Measurements from ENCODE around the gene ESPL1. TPM values are rescaled to one million over a fixed set of nuclear protein-coding genes. Genes with fewer than 3 reads are reported as not detected.

ESPL1 gene
- total and polyA plus RNA-seq, 8 donors, result 0.09 to 0.81 (median 0.32) TPM

GRCh38 chr12:53332744-53333143 is 64.6 kb downstream of the ESPL1 start:
- Histone ChIP-seq H3K9me3 (no peaks in the 10 kb centered on the region), H3K27me3 (no peaks in the 10 kb centered on the region), H3K27ac (no peak overlapping the region), H3K36me3 (no peaks in the 10 kb centered on the region), H3K4me1 (no peaks in the 10 kb centered on the region), H3K4me3 (no peak overlapping the region)
- no peak for ATAC-seq
- 76 to 81% methylated on average over 15 of the region's 15 CpGs for WGBS, 2 donors
- TF ChIP-seq CTCF (IDR thresholded peaks at IDR 0.05), result no peak
- DNase-seq, result no peak
- FAIRE-seq, result no peak
- intact Hi-C loops (cut with DNase I), result no loop called here

- H3K9me3 ChIP-seq, result no peaks in the 10 kb centered on the region
- DNase-seq (no peak), ATAC-seq (no peak), FAIRE-seq (no peak)
- no peak for TF ChIP-seq CTCF (IDR thresholded peaks at IDR 0.05)
- no peak overlapping the region for H3K27ac ChIP-seq
- no peak overlapping the region for H3K4me3 ChIP-seq
- no peaks in the 10 kb centered on the region for H3K4me1 ChIP-seq
- H3K36me3 ChIP-seq, result no peaks in the 10 kb centered on the region
- WGBS, 2 donors, result 69 to 80% methylated on average over 4 of the region's 4 CpGs
- no peaks in the 10 kb centered on the region for H3K27me3 ChIP-seq
- intact Hi-C loops (cut with DNase I), result no loop called here
These were observed 65.2 kb downstream of the ESPL1 start for GRCh38 chr12:53333289-53333688.

- FAIRE-seq, result no peak
- no peak for DNase-seq
- no peaks in the 10 kb centered on the region for H3K9me3 ChIP-seq
- intact Hi-C loops (cut with DNase I), result no loop called here
- H3K4me1 ChIP-seq, result no peaks in the 10 kb centered on the region
- no peak overlapping the region for H3K27ac ChIP-seq
- H3K36me3 ChIP-seq, result no peaks in the 10 kb centered on the region
- TF ChIP-seq CTCF (IDR thresholded peaks at IDR 0.05), result no peak
- no peak overlapping the region for H3K4me3 ChIP-seq
- H3K27me3 ChIP-seq, result no peaks in the 10 kb centered on the region
- 49 to 58% methylated on average over 7 of the region's 7 CpGs for WGBS, 2 donors
- no peak for ATAC-seq
These were observed 65.7 kb downstream of the ESPL1 start for GRCh38 chr12:53333845-53334244.

- WGBS, 2 donors, result 68 to 77% methylated on average over 8 of the region's 8 CpGs
- ATAC-seq, result no peak
- no peak for TF ChIP-seq CTCF (IDR thresholded peaks at IDR 0.05)
- Histone ChIP-seq H3K36me3 (no peaks in the 10 kb centered on the region), H3K27me3 (no peaks in the 10 kb centered on the region), H3K9me3 (no peaks in the 10 kb centered on the region), H3K4me3 (no peak overlapping the region), H3K27ac (no peak overlapping the region), H3K4me1 (no peaks in the 10 kb centered on the region)
- no peak for DNase-seq
- intact Hi-C loops (cut with DNase I), result no loop called here
- FAIRE-seq, result no peak
These were observed 66.7 kb downstream of the ESPL1 start for GRCh38 chr12:53334822-53335221.

- Histone ChIP-seq H3K9me3 (no peaks in the 10 kb centered on the region), H3K27ac (no peak within 1 kb of the TSS), H3K27me3 (no peaks in the 10 kb centered on the region), H3K36me3 (no peaks in the 10 kb centered on the region), H3K4me3 (no peak within 1 kb of the TSS), H3K4me1 (no peaks in the 10 kb centered on the region)
- no peak for FAIRE-seq
- no peak for ATAC-seq
- DNase-seq, result no peak
- 54 to 66% methylated on average over 14 to 15 of the region's 15 CpGs for WGBS, 2 donors
- TF ChIP-seq CTCF (IDR thresholded peaks at IDR 0.05), result no peak
- intact Hi-C loops (cut with DNase I), result no loop called here
These were observed 68.1 kb downstream of the ESPL1 start, which contains the start of gene SP7 for GRCh38 chr12:53336181-53336681. Gene SP7, minus strand, starts transcription at chr12:53336354. Its CDS starts 708 bp downstream, at chr12:53335646.
